Peyer's patch (tissue), 4 donors: ENCODE data around the gene KIFC1. TPM values are rescaled to one million over a fixed set of nuclear protein-coding genes. Genes with fewer than 3 reads are reported as not detected.

Experiments used
- DNase-seq, 3 donors: peaks; one replicate each; pipeline ENCODE4 v3.0.0-alpha.2; 2017 to 2019
- H3K27ac ChIP-seq, 4 donors: fragments of 200-600 bp; sonication (generic); one replicate each; pipeline ENCODE4 v1.5.1; 2016 to 2019
- H3K27me3 ChIP-seq, 2 donors: fragments of 200-600 bp; sonication (generic); one replicate each; pipeline ENCODE4 v1.5.1; 2019
- H3K36me3 ChIP-seq, 3 donors: fragments of 200-600 bp; sonication (generic); one replicate each; pipeline ENCODE4 v1.5.1; 2016 to 2019
- H3K4me1 ChIP-seq, 4 donors: fragments of 200-600 bp; sonication (generic); one replicate each; pipeline ENCODE4 v1.5.1; 2016 to 2019
- H3K4me3 ChIP-seq, 4 donors: fragments of 200-600 bp; sonication (generic); 1 replicate in 3 of 4; 2 replicates in 1 of 4; pipeline ENCODE4 v1.5.1; 2016 to 2019; ENCODE audit warnings: mild to moderate bottlenecking in 1 of 4
- H3K9me3 ChIP-seq, 4 donors: fragments of 200-600 bp; sonication (generic); one replicate each; pipeline ENCODE4 v1.5.1; 2016 to 2019; ENCODE audit warnings: mild to moderate bottlenecking in 1 of 4
- POLR2A ChIP-seq, 2 donors: fragments of 450-650 bp; IDR thresholded peaks; one replicate each; pipeline ENCODE4 v1.5.1; 2017; ENCODE audit warnings: antibody characterized with exemption in 2 of 2, mild to moderate bottlenecking in 2 of 2, moderate library complexity in 2 of 2
- total RNA-seq, 4 donors: library from RNA; depleted of rRNA; stranded (reverse); fragments of >200 nt; gene quantifications; one replicate each; pipeline ENCODE4 v1.1.0, GENCODE V29; 2016
- TF ChIP-seq, protein P1 (sequence below), 6 experiments: fragments of 450-650 bp in 4 of 6; fragments of 200-600 bp in 2 of 6; sonication (generic) in 1 of 6; IDR thresholded peaks; one replicate each; pipeline ENCODE4 v1.5.1; 2017 to 2019; ENCODE audit warnings: antibody characterized with exemption in 6 of 6, mild to moderate bottlenecking in 3 of 6, moderate library complexity in 1 of 6

KIFC1 gene
- total RNA-seq, 4 donors from 2014 or later, result 10.9 to 28.1 (median 18.3) TPM

- Histone ChIP-seq H3K36me3 (no peaks in the 10 kb centered on the region), H3K27ac (no peak overlapping the region), H3K4me3 (no peak overlapping the region), H3K9me3 (no peaks in the 10 kb centered on the region), H3K27me3 (no peaks in the 10 kb centered on the region), H3K4me1 (peaks cover 0 to 3% (median 0%) of the 10 kb centered on the region in 4 donors)
- no peak for DNase-seq
- TF ChIP-seq, protein P1, sequence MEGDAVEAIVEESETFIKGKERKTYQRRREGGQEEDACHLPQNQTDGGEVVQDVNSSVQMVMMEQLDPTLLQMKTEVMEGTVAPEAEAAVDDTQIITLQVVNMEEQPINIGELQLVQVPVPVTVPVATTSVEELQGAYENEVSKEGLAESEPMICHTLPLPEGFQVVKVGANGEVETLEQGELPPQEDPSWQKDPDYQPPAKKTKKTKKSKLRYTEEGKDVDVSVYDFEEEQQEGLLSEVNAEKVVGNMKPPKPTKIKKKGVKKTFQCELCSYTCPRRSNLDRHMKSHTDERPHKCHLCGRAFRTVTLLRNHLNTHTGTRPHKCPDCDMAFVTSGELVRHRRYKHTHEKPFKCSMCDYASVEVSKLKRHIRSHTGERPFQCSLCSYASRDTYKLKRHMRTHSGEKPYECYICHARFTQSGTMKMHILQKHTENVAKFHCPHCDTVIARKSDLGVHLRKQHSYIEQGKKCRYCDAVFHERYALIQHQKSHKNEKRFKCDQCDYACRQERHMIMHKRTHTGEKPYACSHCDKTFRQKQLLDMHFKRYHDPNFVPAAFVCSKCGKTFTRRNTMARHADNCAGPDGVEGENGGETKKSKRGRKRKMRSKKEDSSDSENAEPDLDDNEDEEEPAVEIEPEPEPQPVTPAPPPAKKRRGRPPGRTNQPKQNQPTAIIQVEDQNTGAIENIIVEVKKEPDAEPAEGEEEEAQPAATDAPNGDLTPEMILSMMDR (IDR thresholded peaks at IDR 0.05), result no peak
These were observed 11.2 kb upstream of the KIFC1 start for GRCh38 chr6:33380272-33380981.

GRCh38 chr6:33383427-33384185, 8.0 kb upstream of the KIFC1 start:
- no peaks in the 10 kb centered on the region for H3K36me3 ChIP-seq
- TF ChIP-seq POLR2A (IDR thresholded peaks at IDR 0.05), result no peak
- TF ChIP-seq, protein P1 (IDR thresholded peaks at IDR 0.05), result no peak
- no peak overlapping the region for H3K4me3 ChIP-seq
- no peaks in the 10 kb centered on the region for H3K9me3 ChIP-seq
- H3K27me3 ChIP-seq, result no peaks in the 10 kb centered on the region
- DNase-seq, result no peak
- H3K27ac ChIP-seq, result no peak overlapping the region
- H3K4me1 ChIP-seq, result no peaks in the 10 kb centered on the region

- Histone ChIP-seq H3K27ac (no peak overlapping the region), H3K9me3 (no peaks in the 10 kb centered on the region), H3K4me3 (no peak overlapping the region), H3K36me3 (no peaks in the 10 kb centered on the region), H3K27me3 (no peaks in the 10 kb centered on the region), H3K4me1 (no peaks in the 10 kb centered on the region)
- no peak for DNase-seq
- TF ChIP-seq, protein P1 (IDR thresholded peaks at IDR 0.05), result peak in 4 of 6 experiments; percentile 12 to 38 (median 24)
- no peak for TF ChIP-seq POLR2A (IDR thresholded peaks at IDR 0.05)
These were observed 7.0 kb upstream of the KIFC1 start for GRCh38 chr6:33384581-33385020.

DNA sequence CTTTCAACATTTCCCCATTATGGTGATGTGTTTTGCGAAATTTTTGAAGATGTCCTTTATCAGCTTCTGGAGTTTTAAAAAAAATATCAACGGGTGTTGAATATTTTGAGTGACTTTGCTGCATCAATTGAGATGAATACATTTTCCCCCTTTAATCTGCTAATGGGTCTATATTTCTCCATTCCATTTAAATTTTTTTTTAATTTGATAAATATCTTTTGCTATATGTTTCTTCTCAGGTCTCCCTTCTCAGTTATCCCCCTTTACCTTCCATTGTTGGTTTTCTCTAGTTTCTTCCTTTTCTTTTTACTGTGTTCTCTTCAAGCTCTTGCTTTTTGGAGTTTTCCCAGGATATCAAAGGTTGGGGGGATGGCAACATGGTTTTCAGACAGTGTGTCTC, 1.4 kb upstream of the KIFC1 start:
- Histone ChIP-seq H3K4me1 (peaks cover 0 to 9% (median 7%) of the 10 kb centered on the region in 4 donors), H3K36me3 (no peaks in the 10 kb centered on the region), H3K27ac (peak overlapping the region in 1 of 4 donors; percentile 85), H3K27me3 (no peaks in the 10 kb centered on the region), H3K4me3 (no peak overlapping the region), H3K9me3 (no peaks in the 10 kb centered on the region)
- no peak for DNase-seq
- TF ChIP-seq POLR2A (IDR thresholded peaks at IDR 0.05), result no peak
- TF ChIP-seq, protein P1 (IDR thresholded peaks at IDR 0.05), result no peak

- no peaks in the 10 kb centered on the region for H3K27me3 ChIP-seq
- H3K4me3 ChIP-seq, result peak overlapping the region in 3 of 4 donors; percentile 20 to 62 (median 55)
- TF ChIP-seq POLR2A (IDR thresholded peaks at IDR 0.05), result no peak
- TF ChIP-seq, protein P1 (IDR thresholded peaks at IDR 0.05), result no peak
- H3K27ac ChIP-seq, result peak overlapping the region; percentile 84 to 92 (median 87)
- H3K36me3 ChIP-seq, result no peaks in the 10 kb centered on the region
- DNase-seq, result no peak
- H3K4me1 ChIP-seq, result peaks cover 0 to 9% (median 7%) of the 10 kb centered on the region in 4 donors
- no peaks in the 10 kb centered on the region for H3K9me3 ChIP-seq
These were observed 801 bp upstream of the KIFC1 start for GRCh38 chr6:33390767-33391277.
